ENCODE measurements around the gene NKD1. TPM values are rescaled to one million over a fixed set of nuclear protein-coding genes. Genes with fewer than 3 reads are reported as not detected.

The NKD1 gene
- total RNA-seq, 1 experiment from 2014 or later, result 0.11 TPM

- DNase-seq (ENCODE audit: low read depth), result no peak
Measured at GRCh38 chr16:50538411-50539052, 9.7 kb upstream of the NKD1 start.

DNA sequence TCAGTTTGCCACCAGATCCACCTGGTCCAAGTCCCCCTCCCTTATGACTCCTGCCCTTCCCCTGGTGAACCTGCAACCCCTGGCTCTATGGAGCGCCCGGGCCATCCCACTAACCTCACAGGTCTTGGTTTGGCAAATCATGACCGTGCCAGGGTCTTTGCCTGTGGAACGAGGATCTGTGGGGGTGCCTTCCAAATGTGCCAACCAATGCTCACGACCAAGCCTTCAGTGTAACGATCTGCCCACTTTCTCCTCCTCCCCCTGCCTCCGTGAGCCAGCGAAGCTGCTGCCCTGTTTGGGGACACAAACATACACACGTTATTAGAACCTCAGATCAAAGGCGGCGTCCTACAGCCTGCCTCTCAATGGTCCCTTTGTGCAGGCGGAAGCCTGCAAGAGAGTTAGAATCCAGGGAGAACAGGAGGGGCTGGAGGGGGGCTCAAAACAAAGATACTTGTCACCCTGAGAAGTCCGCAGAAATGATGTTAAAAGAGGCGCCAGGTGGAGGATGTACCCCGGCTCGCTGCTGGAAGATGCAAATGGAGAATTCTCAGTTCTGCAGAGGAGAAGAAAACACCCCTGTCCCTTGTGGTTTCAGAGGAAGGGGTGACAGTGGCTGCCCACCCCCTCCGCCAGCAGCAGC, 9.0 kb upstream of the NKD1 start:
- DNase-seq (ENCODE audit: low read depth), result no peak

DNA sequence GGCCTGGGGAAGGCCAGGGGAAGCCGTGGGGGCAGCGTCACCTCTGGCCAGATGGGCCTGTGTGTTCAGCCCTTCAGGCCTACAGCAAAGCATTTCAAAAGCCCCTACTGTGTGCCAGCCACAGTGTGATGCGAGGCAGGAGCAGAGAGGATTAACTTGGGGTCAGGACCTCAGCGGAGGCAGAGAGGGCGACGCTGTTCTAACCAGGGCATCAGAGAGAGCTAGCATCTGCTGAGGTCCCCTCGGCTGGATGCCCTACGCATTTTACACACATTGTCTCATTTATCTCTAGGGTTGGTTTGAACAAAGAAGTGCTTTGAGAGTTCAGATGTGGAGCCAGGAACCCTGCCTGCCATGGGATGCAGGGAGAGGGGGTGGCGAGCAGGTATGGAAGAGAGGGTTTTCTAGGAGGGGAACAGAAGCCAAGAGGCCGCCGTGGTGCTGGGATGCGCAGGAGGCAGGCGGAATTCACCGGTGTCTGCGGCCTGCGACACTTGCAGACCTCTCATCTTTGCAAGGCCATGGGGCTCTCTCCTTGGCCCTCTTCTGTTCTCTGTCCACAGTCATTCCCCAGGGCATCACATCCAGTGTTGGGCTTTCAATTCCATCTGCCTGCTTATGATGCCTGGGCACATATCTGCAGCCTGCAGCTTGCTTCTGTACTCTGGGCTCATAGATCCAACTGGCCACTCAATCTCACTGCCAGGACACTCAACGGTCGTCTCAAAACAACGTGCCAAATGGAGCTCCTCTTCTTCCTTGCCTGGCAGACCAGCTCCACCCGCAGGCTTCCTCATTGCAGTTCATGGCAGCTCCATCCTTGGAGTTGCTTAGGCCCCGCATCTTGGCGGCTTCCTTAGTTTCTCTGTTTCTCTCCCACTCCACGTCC, 8.1 kb upstream of the NKD1 start:
- no peak for DNase-seq (ENCODE audit: low read depth)

DNA sequence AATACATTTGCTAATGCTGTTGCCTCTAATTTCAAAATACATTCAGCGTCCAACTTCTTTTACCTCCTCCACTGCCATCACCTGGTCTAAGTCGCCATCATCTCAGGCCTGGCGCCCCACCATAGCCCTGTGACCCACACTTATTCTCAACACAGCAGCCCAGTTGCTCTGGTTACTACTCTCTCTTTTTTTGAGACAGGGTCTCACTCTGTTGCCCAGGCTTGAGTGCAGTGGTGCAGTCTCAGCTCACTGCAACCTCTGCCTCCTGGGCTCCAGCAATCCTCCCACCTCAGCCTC, 7.5 kb upstream of the NKD1 start:
- DNase-seq (ENCODE audit: low read depth), result no peak

- no peak for DNase-seq (ENCODE audit: low read depth)
Measured at GRCh38 chr16:50542703-50543102, 5.5 kb upstream of the NKD1 start.

DNA sequence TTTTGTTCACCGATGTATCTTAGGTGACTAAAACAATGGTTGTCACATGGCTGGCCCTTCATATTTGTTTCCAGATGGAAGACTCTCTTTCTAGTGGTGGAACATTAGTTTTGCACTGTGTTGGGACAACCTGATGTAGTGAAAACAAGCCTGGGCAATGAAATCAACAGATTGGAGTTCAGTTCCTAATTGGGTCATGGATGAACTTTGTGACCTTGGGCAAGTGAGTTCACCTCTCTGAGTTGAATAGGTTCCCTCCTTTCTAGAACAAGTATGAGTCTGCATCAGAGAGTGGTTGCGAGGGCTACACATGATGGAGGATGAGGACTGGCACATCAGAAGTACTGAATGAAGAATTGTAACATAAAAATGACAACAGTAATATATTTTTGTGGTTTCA, 2.1 kb upstream of the NKD1 start:
- DNase-seq (ENCODE audit: low read depth), result no peak

- DNase-seq (ENCODE audit: low read depth), result peak; percentile 44
Measured at GRCh38 chr16:50547340-50548124, 664 bp upstream of the NKD1 start.

DNA sequence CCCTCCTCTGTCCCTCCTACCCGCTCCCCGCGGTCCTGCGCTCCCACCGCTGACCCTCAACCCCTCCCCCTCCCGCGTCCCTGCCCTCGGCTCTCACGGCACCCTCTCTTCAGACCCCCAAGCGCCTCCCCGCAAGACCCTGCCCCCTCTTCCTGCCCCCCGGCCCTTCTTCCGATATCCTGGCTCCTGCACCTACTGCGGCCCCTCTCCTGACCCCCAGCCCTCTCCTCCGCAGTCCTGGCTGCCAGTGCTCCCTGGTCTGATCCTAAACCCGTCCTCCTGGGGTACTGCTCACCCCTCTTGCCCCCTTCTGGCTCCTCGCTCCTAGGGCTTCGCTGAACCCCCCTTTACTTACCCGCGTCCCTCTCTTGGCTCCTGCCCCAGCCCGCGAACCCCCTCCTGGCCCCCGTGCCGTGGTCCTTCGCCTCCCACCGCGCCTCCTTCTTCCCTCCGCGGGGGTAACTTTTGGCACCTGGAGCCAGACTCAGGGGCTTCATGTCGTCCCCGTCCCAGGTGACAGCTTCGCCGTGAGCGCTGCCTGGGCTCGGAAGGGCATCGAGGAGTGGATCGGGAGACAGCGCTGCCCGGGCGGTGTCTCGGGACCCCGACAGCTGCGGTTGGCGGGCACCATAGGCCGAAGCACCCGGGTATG, 839 bp downstream of the NKD1 start:
- no peak for DNase-seq (ENCODE audit: low read depth)

DNA sequence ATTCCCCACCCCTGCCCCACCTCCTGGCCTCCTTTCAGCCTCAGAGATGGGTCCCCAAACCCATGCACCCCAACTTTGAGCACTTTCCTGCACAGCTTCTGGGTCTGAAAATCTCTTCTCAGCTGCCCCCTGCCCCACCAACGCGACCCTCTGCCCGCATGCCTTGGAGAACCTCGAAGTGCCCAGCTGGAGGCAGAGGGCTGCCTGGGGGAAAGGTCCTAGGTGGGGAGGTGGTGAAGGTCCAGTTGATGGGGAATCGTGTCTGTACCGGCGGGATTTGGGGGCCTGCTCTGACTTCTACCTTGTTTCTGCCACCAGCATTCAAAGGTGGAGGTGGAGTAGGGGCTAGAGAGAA, 1.3 kb downstream of the NKD1 start:
- no peak for DNase-seq (ENCODE audit: low read depth)

- no peak for DNase-seq (ENCODE audit: low read depth)
Measured at GRCh38 chr16:50550035-50550434, 1.8 kb downstream of the NKD1 start.

GRCh38 chr16:50550866-50551641, 2.9 kb downstream of the NKD1 start:
- no peak for DNase-seq (ENCODE audit: low read depth)

DNA sequence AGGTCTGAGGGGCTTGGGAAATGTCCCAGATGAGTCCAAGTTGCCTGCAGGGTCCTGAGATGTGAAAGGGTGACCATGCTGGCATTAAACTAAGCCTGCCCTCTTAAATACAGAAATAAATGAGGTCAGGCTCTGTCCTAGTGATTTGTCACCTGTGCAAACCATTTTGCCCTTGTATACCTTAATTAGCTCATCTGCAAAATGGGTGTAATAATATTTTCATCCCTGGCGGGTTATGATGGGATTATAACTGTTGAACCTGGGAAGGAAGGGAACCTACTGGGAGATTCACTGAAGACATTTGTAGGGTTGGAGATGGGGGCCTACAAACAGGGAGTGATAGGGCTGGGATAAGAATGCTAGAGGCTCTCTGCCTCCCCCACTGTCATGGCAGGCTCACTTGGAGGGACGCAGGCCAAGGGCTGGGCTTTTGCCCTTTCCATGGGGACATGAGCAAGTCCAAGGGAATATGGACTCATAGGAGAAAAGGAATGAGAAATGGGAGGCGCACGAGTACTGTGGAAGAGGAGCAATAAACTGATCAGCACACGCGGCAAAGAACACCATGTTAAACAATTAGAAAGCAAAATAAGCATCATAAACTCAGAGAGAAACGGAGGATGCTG, 4.4 kb downstream of the NKD1 start:
- DNase-seq (ENCODE audit: low read depth), result no peak

GRCh38 chr16:50553182-50553710, 5.0 kb downstream of the NKD1 start:
- DNase-seq (ENCODE audit: low read depth), result no peak

- DNase-seq (ENCODE audit: low read depth), result no peak
Measured at GRCh38 chr16:50553731-50554360, 5.7 kb downstream of the NKD1 start.

GRCh38 chr16:50555269-50555875, 7.2 kb downstream of the NKD1 start:
- DNase-seq (ENCODE audit: low read depth), result no peak

GRCh38 chr16:50555952-50556673, 7.9 kb downstream of the NKD1 start:
- DNase-seq (ENCODE audit: low read depth), result no peak

GRCh38 chr16:50557046-50557445, 8.8 kb downstream of the NKD1 start:
- no peak for DNase-seq (ENCODE audit: low read depth)

DNA sequence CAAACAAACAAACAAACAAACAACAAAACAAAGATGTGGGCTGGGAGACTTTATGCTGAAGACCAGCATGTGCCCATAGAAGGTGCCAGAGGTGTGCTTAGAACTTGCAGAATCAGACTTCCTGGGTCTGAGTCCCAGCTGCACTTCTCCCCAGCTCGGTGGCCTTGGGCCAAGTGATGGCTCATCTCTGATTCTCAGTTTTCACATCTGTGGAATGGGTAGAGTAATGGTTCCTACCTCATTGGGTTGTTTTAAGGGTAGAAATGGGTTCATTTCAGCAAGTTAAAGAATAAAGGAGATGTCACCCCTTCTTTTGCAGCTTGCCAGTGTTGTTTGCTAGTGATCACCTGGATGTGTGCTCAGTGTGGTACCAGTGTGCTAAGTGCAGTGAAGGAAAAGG, 10.7 kb downstream of the NKD1 start:
- no peak for DNase-seq (ENCODE audit: low read depth)

- DNase-seq (ENCODE audit: low read depth), result no peak
Measured at GRCh38 chr16:50559342-50559741, 11.1 kb downstream of the NKD1 start.
